PC-9 (cell line): ENCODE measurements around the gene ITPRIP. TPM values are rescaled to one million over a fixed set of nuclear protein-coding genes. Genes with fewer than 3 reads are reported as not detected.

ENCODE experiments used
- BruUV-seq: library from RNA; stranded (reverse); fragments of 400-500 nt; replicated peaks from 2 replicates; lab custom pipeline; 2021; lab: Mats Ljungman, UMichigan
- CTCF ChIA-PET: fragments of 300-600 bp; sonication (Branson Sonifier 250); formaldehyde crosslinking; loops from one replicate; lab custom pipeline; 2022; ENCODE audit warnings: antibody characterized with exemption; lab: Charles Lee
- POLR2A ChIA-PET: fragments of 300-600 bp; sonication (Branson Sonifier 250); formaldehyde crosslinking; loops from one replicate; lab custom pipeline; 2022; ENCODE audit warnings: antibody characterized with exemption; ENCODE audit not compliant: unreplicated experiment; lab: Charles Lee
- DNase-seq, 2 experiments: peaks; one replicate each; pipeline versions ENCODE4 v3.0.0 to v3.0.0-alpha.2; 2015 to 2022; ENCODE audit warnings: mixed read lengths in 1 of 2
- H2AFZ ChIP-seq: fragments of 200-600 bp; sonication (generic); 2 replicates; pipeline ENCODE4 v1.8.1; 2017; ENCODE audit warnings: antibody characterized with exemption
- H3F3A ChIP-seq: fragments of 200-600 bp; sonication (generic); 2 replicates; pipeline ENCODE4 v1.8.1; 2017; ENCODE audit warnings: antibody characterized with exemption, mild to moderate bottlenecking, low read depth; ENCODE audit not compliant: insufficient read depth
- H3K27ac ChIP-seq: fragments of 200-600 bp; sonication (generic); 2 replicates; pipeline ENCODE4 v1.6.1; 2016; ENCODE audit warnings: mixed run types
- H3K27me3 ChIP-seq: fragments of 200-600 bp; sonication (generic); 2 replicates; pipeline ENCODE4 v1.6.1; 2016; ENCODE audit warnings: low read depth, mixed run types; ENCODE audit not compliant: insufficient read depth
- H3K36me3 ChIP-seq: fragments of 200-600 bp; sonication (generic); 2 replicates; pipeline ENCODE4 v1.6.1; 2016; ENCODE audit warnings: low read depth, mixed run types
- H3K4me1 ChIP-seq: fragments of 200-600 bp; sonication (generic); replicated peaks from 2 replicates; pipeline ENCODE4 v1.6.1; 2016; ENCODE audit warnings: mixed run types; ENCODE audit not compliant: insufficient read depth
- H3K4me2 ChIP-seq: fragments of 200-600 bp; sonication (generic); 2 replicates; pipeline ENCODE4 v1.6.1; 2017; ENCODE audit warnings: mixed run types
- H3K4me3 ChIP-seq: fragments of 200-600 bp; sonication (generic); 2 replicates; pipeline ENCODE4 v1.6.1; 2016; ENCODE audit warnings: mixed run types
- H3K79me2 ChIP-seq: fragments of 200-600 bp; sonication (generic); 2 replicates; pipeline ENCODE4 v1.6.1; 2017; ENCODE audit warnings: low read depth, mixed run types
- H3K9me2 ChIP-seq: fragments of 200-600 bp; sonication (generic); 2 replicates; pipeline ENCODE4 v1.8.1; 2017; ENCODE audit warnings: mild to moderate bottlenecking; ENCODE audit not compliant: insufficient read depth
- H3K9me3 ChIP-seq: fragments of 200-600 bp; sonication (generic); 2 replicates; pipeline ENCODE4 v1.8.1; 2016; ENCODE audit warnings: low read depth; ENCODE audit not compliant: insufficient read depth
- H4K20me1 ChIP-seq: fragments of 200-600 bp; sonication (generic); 2 replicates; pipeline ENCODE4 v1.8.1; 2017; ENCODE audit not compliant: insufficient read depth
- CTCF ChIP-seq: fragments of 200-600 bp; sonication (generic); conservative IDR thresholded peaks from 2 replicates; pipeline ENCODE4 v1.6.1; 2017; ENCODE audit warnings: mixed run types, antibody characterized with exemption, mild to moderate bottlenecking, moderate library complexity
- EZH2 ChIP-seq: fragments of 200-600 bp; sonication (generic); IDR thresholded peaks from 2 replicates; pipeline ENCODE4 v1.8.0; 2017; ENCODE audit warnings: antibody characterized with exemption, low read depth
- intact Hi-C: fragments of 100-400 bp; cut with micrococcal nuclease; formaldehyde crosslinking; loops from one replicate; pipeline ENCODE4 v1.10.0; 2022; ENCODE audit not compliant: unreplicated experiment
- total RNA-seq: library from RNA; stranded (reverse); gene quantifications from 2 replicates; pipeline ENCODE4 v1.2.3, GENCODE V29; 2021

The ITPRIP gene
- total RNA-seq, 1 experiment from 2014 or later: 6.7 TPM

- TF ChIP-seq CTCF: no peak
- no peak for TF ChIP-seq EZH2
- H3K9me3 ChIP-seq: no peaks in the 10 kb centered on the region
- H3K4me1 ChIP-seq: no peaks in the 10 kb centered on the region
- no peak overlapping the region for H3K4me2 ChIP-seq
- H3K36me3 ChIP-seq: no peaks in the 10 kb centered on the region
- no peaks in the 10 kb centered on the region for H3K9me2 ChIP-seq
- H3K79me2 ChIP-seq: no peaks in the 10 kb centered on the region
- H3K27me3 ChIP-seq: peaks cover 37% of the 10 kb centered on the region
- no peak overlapping the region for H3K4me3 ChIP-seq
- no peak for DNase-seq
- H4K20me1 ChIP-seq: no peaks in the 10 kb centered on the region
- H3F3A ChIP-seq: no peaks in the 10 kb centered on the region
- intact Hi-C loops: no loop called here
- POLR2A ChIA-PET: no interaction called here
- H2AFZ ChIP-seq: no peak overlapping the region
- CTCF ChIA-PET: no interaction called here
- H3K27ac ChIP-seq: no peak overlapping the region
- no TSS peak for BruUV-seq
These were observed 38.6 kb upstream of the ITPRIP start for GRCh38 chr10:104376784-104377300.

- H3K79me2 ChIP-seq: no peaks in the 10 kb centered on the region
- CTCF ChIA-PET: no interaction called here
- no peaks in the 10 kb centered on the region for H3K36me3 ChIP-seq
- no peaks in the 10 kb centered on the region for H4K20me1 ChIP-seq
- no peak overlapping the region for H3K4me3 ChIP-seq
- DNase-seq: no peak
- POLR2A ChIA-PET: no interaction called here
- H3K4me1 ChIP-seq: no peaks in the 10 kb centered on the region
- H3K27me3 ChIP-seq: peaks cover 44% of the 10 kb centered on the region
- no peaks in the 10 kb centered on the region for H3K9me2 ChIP-seq
- TF ChIP-seq EZH2 (no peak), CTCF (no peak)
- no peaks in the 10 kb centered on the region for H3F3A ChIP-seq
- intact Hi-C loops: no loop called here
- H3K9me3 ChIP-seq: no peaks in the 10 kb centered on the region
- no peak overlapping the region for H3K4me2 ChIP-seq
- no peak overlapping the region for H2AFZ ChIP-seq
- H3K27ac ChIP-seq: no peak overlapping the region
- BruUV-seq: no TSS peak
These were observed 36.3 kb upstream of the ITPRIP start for GRCh38 chr10:104374591-104374990.

- TF ChIP-seq CTCF: no peak
- TF ChIP-seq EZH2: no peak
- intact Hi-C loops: no loop called here
- ChIA-PET CTCF (no interaction called here), POLR2A (no interaction called here)
- Histone ChIP-seq H3K79me2 (no peaks in the 10 kb centered on the region), H3F3A (no peaks in the 10 kb centered on the region), H3K4me1 (no peaks in the 10 kb centered on the region), H3K36me3 (no peaks in the 10 kb centered on the region), H2AFZ (no peak overlapping the region), H3K9me3 (no peaks in the 10 kb centered on the region), H3K27ac (no peak overlapping the region), H3K27me3 (peaks cover 33% of the 10 kb centered on the region), H4K20me1 (no peaks in the 10 kb centered on the region), H3K4me3 (no peak overlapping the region), H3K9me2 (no peaks in the 10 kb centered on the region), H3K4me2 (no peak overlapping the region)
- no peak for DNase-seq
- BruUV-seq: no TSS peak
These were observed 33.5 kb upstream of the ITPRIP start for GRCh38 chr10:104371753-104372152.
